ENCODE results near the gene UHMK1.
A peak's percentile ranks its signal among the peaks of the same experiment; 100 is the strongest.
"Not testable (repeated sequence)": the region's sequence is repeated elsewhere in the genome, so short reads cannot be mapped to it uniquely, and the experiment has no call there.

Gene UHMK1, protein sequence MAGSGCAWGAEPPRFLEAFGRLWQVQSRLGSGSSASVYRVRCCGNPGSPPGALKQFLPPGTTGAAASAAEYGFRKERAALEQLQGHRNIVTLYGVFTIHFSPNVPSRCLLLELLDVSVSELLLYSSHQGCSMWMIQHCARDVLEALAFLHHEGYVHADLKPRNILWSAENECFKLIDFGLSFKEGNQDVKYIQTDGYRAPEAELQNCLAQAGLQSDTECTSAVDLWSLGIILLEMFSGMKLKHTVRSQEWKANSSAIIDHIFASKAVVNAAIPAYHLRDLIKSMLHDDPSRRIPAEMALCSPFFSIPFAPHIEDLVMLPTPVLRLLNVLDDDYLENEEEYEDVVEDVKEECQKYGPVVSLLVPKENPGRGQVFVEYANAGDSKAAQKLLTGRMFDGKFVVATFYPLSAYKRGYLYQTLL

DNA sequence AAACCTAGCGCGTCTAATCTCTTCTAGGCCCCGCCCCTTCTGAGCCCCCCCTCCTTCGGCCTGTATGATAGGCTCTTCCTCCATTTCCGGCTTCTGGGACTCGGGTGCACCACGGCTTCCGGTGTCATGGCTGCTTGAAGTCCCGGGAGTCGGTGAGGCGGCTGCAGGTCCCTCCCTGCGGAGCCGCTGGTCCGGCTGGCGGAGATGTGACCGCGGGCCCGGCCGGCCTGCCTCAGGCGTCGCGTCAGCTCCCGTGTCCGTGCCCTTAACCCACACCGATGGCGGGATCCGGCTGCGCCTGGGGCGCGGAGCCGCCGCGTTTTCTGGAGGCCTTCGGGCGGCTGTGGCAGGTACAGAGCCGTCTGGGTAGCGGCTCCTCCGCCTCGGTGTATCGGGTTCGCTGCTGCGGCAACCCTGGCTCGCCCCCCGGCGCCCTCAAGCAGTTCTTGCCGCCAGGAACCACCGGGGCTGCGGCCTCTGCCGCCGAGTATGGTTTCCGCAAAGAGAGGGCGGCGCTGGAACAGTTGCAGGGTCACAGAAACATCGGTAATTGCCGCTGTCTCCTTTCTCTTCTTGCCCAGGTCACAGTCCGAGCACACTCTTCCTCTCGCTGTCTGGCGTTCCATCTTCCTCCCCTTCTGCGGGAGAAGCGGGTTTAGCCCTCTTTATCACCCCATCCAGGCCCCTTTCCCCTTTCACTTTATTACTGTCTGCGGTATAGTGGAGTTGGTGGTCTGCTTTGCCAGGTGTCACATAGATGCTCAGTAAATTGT is at the start of gene UHMK1:
UHMK1 (plus strand) TSS at position 96 of the 773 bp plus-strand sequence; CDS start at position 279, 183 bp downstream.
- DNase-seq (ENCODE audit: low read depth): peak; percentile 83

DNA sequence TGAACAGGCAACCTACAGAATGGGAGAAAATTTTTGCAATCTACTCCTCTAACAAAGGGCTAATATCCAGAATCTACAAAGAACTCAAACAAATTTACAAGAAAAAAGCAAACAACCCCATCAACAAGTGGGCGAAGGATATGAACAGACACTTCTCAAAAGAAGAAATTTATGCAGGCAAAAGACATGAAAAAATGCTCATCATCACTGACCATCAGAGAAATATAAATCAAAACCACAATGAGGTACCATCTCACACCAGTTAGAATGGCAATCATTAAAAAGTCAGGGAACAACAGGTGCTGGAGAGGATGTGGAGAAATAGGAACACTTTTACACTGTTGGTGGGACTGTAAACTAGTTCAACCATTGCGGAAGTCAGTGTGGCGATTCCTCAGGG is 43.3 kb upstream of the UHMK1 start:
- not testable (repeated sequence) for DNase-seq (ENCODE audit: low read depth)

DNA sequence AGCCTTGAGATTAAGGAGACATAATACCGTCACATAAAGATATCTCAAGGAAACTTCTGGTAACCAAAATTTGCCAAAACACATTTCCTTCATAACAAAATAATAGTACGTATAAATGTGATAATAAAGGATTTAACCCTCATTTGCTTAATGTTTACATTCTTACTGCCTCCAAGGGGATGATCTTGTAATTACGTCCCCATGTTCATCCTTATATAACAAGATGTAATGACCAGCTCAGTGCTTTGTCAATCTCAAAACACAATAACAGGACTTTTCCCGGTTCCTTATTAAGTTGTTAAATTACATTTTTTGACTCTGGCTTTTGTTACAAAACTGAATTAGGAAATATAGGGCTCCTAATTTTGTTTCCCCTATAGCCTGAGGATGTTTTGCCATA is 41.3 kb upstream of the UHMK1 start:
- DNase-seq (ENCODE audit: low read depth): no peak

DNA sequence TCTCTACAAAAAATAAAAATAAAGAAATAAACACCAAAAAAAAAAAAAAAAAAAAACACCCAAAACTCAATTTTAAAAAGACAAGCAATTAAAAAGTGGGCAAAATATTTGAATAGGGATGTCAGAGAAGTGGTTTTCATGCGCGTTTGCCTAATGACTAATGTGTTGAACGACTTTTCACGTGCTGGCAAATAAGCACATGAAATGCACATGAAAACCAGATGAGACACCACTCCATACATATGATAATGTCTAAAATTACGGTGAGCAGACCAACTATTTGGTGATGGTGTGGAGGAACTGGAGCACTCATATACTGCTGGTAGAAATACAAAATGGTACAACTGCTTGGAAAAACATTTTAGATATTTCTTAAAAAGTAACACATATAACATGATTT is 39.4 kb upstream of the UHMK1 start:
- no peak for DNase-seq (ENCODE audit: low read depth)

DNA sequence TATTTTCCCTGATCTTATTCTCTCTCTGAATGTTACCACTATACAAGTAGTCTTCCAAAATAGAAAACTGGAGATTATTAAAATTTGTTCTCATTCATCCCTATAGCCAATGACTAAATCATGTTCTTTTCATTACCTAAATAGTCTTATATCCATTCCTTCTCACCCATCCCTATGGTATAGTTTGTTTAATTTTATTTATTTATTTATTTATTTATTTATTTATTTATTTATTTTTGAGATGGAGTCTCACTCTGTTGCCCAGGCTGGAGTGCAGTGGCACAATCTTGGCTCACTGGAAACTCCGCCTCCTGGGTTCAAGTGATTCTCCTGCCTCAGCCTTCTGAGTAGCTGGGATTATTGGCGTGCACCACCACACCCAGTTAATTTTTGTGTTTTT is 35.2 kb upstream of the UHMK1 start:
- DNase-seq (ENCODE audit: low read depth): not testable (repeated sequence)

DNA sequence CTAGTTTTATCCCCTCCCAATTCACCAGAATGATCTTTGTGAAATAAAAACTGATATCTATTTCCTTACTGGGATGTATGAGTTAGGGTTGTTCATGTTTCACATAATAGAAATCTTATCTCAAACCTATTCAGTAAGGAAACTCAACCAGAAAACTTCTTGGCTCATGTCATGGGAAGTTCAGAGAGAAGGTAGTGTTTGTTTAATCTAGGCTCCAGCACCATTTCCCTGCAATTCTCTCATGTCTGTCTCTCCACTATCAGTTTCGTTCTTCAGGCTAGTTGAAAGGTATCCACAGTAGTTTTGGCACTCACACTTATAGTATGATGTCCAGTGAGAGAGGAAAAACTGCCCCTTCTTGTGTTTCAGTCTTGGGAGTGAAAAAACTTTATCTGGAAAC is 34.6 kb upstream of the UHMK1 start:
- DNase-seq (ENCODE audit: low read depth): no peak

DNA sequence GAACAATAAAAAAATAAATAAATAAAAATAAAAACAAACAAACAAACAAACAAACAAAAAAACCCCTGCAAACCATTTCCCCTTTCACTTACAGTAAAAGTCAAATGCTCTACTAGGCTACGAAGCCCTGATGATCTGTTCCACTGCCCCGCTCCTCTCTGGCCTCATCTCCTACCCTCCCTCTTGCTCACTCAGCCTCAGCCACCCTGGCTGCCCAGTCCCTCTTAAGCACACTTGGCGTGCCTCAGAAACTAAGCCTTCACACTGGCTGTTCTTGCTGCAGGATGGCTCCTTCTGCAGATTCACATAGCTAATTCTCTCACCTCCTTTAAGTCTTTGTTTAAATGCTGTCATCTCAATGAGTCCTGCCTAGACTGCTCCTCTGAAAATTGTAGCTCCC is 30.8 kb upstream of the UHMK1 start:
- DNase-seq (ENCODE audit: low read depth): no peak

DNA sequence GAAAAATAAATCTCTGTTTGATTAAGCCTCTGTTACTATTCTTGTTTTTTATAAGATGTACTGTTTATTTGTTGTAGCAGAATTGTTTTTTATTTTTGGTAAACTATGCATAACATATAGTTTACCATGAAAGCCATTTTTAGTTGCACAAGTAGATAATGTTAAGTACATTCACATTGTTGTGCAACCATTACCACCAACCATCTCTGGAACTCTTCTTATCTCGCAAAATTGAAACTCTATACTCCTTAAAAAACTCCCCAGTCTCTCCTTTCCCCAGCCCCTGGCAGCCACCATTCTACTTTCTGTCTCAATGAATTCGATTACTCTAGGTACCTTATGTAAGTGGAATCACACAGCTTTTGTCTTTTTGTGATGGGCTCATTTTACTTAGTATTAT is 27.4 kb upstream of the UHMK1 start:
- DNase-seq (ENCODE audit: low read depth): no peak

DNA sequence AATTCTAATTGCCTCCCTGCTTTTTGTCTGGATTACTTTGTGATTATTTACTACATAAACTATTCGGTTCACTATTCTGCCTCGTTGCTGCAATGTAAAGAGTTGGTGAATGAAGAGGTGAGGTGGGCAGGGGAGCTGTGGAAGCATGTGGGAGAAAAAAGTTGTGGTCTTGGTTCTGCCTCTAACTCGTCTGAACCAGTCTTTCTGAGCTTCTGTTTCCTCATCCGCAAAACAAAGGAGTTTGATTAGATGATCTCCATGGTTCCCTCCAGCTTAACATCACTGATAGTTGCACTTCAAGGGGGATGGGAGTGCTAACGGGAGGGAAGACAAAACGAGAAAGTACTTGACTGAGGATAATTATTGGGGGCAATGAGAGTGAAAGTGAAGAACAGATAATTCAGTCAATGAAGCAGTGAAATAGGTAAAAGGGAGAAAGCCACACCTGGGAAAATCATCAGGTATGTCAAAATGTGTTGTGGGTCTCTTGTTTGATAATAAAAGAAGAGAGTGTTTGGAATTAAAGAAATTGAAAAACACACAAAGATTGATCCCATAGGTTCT is 26.2 kb upstream of the UHMK1 start:
- no peak for DNase-seq (ENCODE audit: low read depth)

DNA sequence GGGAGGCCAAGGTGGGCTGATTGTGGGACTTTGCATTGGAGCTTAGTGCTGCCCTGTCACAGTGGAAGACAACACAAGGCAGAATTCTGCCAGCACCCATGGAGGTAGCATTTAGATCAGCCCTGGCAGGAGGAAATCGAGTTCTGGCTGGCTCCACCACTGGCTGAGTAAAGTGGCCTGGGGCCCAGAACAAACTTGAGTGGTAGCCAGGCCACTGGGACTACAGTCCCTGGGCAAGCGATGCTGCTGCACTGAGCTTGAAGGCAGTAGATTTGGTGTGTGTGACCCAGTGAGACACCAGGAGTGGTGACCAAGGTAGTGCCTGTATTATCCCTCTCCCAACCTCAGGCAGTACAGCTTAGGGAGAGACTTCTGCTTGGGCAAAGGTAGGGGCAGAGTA is 22.5 kb upstream of the UHMK1 start:
- no peak for DNase-seq (ENCODE audit: low read depth)

DNA sequence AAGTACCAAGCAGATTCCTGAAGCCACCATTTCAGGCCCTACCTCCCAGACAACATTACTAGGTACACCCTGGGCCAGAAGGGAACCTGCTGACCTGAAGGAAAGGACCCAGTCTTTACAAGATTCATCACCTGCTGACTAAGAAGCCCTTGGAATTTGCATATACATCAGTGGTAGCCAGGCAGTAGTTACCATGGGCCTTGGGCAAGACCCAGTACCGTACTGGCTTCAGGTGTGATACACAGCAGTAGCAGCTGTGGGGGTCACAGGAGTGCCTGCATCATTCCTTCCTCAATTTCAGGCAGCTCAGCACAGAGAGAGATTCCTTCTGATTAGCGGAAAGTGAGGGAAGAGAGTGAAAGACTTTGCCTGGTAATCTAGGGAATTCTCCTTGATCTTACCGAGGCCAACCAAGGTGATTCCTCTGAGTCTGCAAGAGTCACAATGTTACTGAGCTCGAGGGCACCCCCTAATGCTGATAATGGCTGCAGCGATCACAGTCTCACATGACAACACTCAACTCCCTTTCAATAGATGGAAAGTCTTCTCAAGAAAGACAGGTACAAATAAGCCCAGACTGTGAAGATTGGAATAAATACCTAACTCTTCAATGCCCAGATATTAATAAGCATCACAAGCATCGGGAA is 22.0 kb upstream of the UHMK1 start:
- DNase-seq (ENCODE audit: low read depth): no peak

DNA sequence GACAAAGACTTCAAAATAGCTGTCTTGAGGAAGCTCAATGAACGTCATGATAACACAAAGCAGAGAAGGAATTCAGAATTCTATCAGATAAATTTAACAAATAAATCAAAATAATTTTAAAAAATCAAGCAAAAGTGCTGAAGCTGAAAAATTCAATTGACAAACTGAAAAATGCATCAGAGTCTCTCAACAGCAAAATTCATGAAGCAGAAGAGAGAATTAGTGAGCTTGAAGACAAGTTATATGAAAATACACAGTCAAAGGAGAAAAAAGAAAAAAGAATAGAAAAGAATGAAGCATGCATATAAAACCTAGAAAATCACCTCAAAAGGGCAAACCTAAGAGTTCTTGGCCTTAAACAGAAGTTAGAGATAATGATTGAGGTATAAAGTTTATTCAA is 21.0 kb upstream of the UHMK1 start:
- DNase-seq (ENCODE audit: low read depth): no peak

DNA sequence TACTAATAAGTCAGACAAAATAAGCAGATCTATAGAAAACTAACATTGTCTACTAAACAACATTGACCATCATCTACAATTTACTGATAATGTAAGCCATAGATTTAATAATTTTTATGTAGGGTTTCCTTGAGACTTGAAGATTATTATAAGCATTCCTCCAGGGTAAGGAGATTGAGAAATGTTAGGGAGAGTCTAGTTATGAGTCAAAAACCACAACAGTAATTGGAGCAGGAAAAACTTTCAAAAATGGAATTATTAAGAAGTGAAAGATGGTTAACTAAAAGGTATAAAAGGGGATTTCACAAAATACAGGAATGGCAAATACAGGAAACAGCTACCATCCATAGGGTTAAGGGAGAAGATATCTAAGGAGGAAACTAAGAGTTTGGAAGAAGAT is 12.4 kb upstream of the UHMK1 start:
- no peak for DNase-seq (ENCODE audit: low read depth)

DNA sequence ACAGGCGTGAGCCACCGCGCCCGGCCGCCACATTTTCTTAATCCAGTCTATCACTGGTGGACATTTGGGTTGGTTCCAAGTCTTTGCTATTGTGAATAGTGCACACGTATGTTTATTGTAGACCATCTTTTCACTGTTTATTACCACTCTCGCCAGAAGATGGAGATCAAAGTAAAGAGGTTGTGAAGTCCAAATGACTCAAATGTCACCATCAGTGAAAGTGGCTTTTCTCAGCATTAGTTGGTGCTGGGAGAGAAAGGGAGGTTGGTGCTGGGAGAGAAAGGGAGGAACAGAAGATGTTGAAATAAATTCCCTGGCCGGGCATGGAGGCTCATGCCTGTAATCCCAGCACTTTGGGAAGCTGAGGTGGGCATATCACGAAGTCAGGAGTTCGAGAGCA is 10.4 kb upstream of the UHMK1 start:
- DNase-seq (ENCODE audit: low read depth): no peak

DNA sequence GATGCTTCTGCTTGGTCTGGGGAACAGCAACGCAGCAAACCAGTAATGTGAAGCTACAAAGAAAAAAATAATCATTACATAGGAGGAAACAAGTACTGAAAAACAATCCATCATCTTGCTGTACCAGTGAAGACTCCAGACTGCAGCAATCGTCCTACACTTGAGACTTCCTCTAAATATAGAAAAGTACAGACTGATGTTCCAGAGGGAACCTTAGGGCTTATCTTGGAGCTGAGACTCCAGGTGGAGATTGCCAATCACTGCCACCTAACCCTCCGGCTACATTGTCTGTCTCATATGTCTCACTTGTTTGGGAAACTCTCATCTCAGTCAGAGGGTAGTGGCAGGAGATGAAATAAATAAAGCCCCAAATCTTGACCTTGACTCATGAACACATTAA is 9.4 kb upstream of the UHMK1 start:
- DNase-seq (ENCODE audit: low read depth): no peak

DNA sequence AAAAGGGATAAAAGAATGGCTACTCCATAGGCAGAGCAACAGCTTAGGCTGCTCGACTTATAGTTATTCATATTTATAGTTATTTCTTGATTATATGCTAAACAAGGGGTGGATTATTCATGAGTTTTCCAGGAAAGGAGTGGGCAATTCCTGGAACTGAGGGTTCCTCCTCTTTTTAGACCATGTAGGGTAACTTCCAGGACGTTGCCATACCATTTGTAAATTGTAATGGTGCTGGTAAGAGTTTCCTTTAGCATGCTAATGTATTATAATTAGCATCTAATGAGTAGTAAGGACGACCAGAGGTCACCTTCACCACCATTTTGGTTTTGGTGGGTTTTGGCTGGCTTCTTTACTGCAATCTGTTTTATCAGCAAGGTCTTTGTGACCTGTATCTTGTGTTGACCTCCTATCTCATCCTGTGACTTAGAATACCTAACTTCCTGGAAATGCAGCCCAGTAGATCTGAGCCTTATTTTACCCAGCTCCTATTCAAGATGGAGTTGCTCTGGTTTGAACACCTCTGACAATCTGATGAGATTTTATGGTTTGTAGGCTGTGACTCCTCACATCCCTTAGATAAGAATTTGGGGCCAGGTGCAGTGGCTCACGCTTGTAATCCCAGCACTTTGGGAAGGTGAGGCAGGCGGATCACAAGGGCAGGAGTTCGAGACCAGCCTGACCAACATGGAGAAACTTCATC is 1.9 kb upstream of the UHMK1 start:
- not testable (repeated sequence) for DNase-seq (ENCODE audit: low read depth)

DNA sequence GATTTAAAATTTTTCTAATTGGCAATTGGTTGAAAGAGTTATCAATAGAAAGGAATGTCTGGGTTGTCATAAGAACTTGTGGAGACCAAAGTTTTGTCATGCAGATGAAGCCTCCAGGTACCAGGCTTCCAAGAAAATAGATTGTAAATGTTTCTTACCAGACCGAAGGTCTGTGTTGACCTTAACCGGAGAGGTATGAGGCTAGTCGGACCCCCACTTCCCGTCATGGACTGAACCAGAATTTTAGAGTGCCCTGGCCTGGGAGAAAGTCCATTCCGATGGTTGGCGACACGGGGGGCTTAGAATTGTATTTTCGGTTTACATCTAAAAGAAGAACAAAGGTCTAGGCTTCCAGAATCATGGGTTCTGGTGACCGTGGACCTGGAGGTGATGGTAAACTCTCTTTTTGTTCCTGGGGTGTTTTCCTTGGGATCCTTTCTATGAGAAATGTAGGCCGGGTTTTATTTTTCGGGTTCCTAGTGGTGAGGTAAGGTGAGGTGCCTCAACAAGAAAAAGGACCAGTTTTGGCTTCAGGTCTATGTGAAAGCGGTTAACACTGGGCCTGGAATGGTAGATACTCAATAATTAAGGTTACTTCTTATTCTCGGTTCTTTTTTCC is 405 bp upstream of the UHMK1 start:
- DNase-seq (ENCODE audit: low read depth): no peak

DNA sequence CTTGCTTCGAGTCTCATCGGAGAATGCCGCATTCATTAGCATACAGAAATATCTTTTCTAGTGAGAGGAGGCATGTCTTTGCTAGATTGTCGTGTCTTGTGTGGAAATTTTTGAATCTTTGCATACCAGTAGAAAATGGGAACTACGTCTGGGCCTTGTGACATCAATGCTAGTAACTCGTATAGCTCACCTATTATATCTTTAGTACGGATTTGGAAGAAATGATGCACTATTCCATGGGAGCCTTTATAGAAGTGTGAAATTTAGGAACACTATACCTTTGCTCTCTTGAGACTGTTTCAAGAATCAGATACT is 835 bp downstream of the UHMK1 start:
- DNase-seq (ENCODE audit: low read depth): no peak

DNA sequence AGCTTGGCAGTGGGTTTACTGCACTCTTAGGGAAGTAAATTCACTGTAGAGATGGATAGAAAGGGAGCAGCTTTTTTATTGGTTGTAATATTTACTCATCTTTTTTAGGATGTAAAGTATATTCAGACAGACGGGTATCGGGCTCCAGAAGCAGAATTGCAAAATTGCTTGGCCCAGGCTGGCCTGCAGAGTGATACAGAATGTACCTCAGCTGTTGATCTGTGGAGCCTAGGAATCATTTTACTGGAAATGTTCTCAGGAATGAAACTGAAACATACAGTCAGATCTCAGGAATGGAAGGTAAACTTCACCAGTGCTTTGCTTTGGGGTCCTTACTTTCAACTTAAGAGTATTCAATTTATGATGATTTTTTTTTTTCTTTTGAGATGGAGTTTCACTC is 3.2 kb downstream of the UHMK1 start:
- no peak for DNase-seq (ENCODE audit: low read depth)

DNA sequence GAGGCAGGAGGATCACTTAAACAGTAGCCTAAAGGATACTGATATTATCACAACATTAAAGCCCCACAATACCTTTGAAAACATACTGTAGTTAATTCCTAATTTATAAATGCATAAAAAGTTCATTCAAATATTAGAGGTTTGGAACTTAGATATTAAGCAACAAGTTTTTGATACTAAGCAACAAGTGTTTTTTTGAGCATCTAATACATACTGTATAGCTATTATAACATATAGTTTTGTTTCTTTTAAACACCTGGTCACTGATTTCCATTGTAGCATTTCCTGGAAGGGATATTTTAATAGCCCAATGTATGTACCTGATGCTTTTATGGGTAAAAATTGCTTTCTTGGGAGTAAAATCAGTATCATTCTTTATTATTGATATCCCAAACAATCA is 4.5 kb downstream of the UHMK1 start:
- DNase-seq (ENCODE audit: low read depth): no peak

DNA sequence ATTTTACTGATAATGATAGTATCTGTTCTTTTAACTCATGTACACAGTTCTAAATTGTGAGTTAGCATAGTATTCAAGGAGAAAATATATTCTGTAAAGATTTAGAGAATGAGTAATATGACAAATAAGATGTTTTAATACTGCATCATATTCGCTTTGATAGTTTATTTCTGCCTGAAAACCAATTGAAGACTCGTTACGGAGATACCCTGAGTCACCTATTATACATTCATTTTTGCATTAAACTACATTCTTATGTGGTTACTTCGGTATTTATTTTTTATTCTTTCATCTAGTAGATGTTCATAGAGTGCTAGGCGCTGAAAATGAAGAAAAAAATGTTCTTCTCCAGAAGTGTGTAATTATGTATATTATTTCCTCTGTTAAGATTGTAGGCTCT is 5.3 kb downstream of the UHMK1 start:
- DNase-seq (ENCODE audit: low read depth): no peak

DNA sequence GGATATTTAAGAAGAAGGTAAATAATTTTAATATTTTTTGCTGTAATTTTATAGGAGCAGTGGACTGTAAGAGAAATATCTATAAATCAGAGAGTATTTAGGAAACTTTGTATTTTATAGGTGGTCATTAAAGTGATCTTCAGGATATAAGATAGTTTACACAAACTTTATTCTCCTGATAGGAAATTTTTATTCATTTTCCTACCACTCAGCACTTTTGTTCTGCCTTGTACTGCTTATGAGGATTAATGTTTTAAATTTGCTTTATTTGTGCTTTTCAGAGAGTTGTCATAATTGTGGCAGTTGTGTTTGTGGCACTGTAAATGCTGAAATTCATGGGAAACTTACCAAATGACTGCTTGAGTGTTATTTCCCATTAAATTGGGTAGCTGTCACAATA is 29.7 kb downstream of the UHMK1 start:
- no peak for DNase-seq (ENCODE audit: low read depth)
